NT2/D1 (cell line): ENCODE measurements around the gene MGAT5.

Source experiments
- SUZ12 ChIP-seq: IDR thresholded peaks from 2 replicates; pipeline ENCODE4 v1.6.1; 2011; ENCODE audit not compliant: insufficient read length, insufficient read depth; ENCODE audit errors: extremely low read depth
- YY1 ChIP-seq: IDR thresholded peaks from 2 replicates; pipeline ENCODE4 v1.6.1; 2011; ENCODE audit not compliant: insufficient read length, insufficient read depth
- ZNF274 ChIP-seq: IDR thresholded peaks from 2 replicates; pipeline ENCODE4 v1.6.1; 2011; ENCODE audit warnings: mild to moderate bottlenecking, low read depth, low read length

DNA sequence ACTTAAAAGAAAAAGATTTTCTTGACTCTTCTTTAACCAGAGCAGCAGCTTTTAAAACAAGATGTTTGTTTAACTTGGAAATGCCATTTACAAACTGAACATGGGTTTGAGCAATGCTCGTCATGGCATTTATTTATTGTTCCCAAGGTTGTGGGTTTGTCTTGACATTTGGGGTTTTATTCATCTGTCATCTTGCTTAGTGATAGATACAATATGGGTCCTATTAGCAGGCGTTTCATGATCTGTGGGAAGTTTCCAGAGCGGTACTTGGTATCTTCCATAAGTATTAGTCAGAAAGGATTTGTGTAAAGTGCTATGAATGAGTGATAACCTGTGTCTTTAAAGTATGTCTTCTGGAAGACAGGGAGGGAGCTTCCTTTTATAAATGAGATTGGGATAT is 29.9 kb upstream of the MGAT5 start:
- TF ChIP-seq ZNF274 (no peak), YY1 (no peak), SUZ12 (no peak)
